Vagina (tissue), 2 donors: Measurements from ENCODE around the gene XIST.

Experiments used
- CTCF ChIP-seq, 3 experiments: fragments of 450-650 bp in 2 of 3; fragments of 200-600 bp in 1 of 3; sonication (generic) in 1 of 3; IDR thresholded peaks; one replicate each; pipeline ENCODE4 v1.5.1; 2017 to 2019; ENCODE audit warnings: antibody characterized with exemption in 3 of 3, mild to moderate bottlenecking in 2 of 3, moderate library complexity in 2 of 3
- POLR2A ChIP-seq, 2 donors: fragments of 450-650 bp; IDR thresholded peaks; one replicate each; pipeline ENCODE4 v1.6.1; 2017; ENCODE audit warnings: antibody characterized with exemption in 2 of 2, mild to moderate bottlenecking in 2 of 2, moderate library complexity in 2 of 2
- POLR2AphosphoS5 ChIP-seq, 2 donors: sonication (generic); formaldehyde crosslinking; IDR thresholded peaks; one replicate each; pipeline ENCODE4 v1.9.0; 2017; ENCODE audit warnings: antibody characterized with exemption in 2 of 2, mild to moderate bottlenecking in 2 of 2, low read depth in 1 of 2; ENCODE audit not compliant: insufficient read depth in 1 of 2

GRCh38 chrX:73851014-73852009 is 1.2 kb downstream of the XIST start:
- TF ChIP-seq CTCF (IDR thresholded peaks at IDR 0.05) (no peak), POLR2A (IDR thresholded peaks at IDR 0.05) (no peak), POLR2AphosphoS5 (IDR thresholded peaks at IDR 0.05; ENCODE audit: insufficient read depth in 1 of 2, low read depth in 1 of 2) (peak; percentile 77 to 79)
